ENCODE results near the gene GPD2. TPM values are rescaled to one million over a fixed set of nuclear protein-coding genes. Genes with fewer than 3 reads are reported as not detected.

GPD2 gene
- total and polyA plus RNA-seq, 2 donors from 2014 or later = 6.2 to 32.3 TPM

DNA sequence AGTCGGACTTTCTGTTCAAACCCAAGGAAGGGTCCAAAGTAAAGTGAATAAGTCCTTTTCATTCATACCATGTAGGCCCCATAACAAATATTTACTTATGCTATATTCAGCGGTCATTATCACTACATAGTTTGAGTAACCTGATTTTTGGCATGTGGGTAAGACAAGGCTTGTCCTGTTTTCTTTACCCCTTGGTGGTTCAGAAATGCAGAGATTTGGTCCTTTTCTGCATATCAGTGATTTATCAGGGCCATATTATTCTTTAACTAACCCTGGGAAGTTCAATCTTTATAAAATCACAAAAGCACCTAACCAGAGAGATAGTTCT, 157.4 kb downstream of the GPD2 start:
- FAIRE-seq (no peak), DNase-seq (no peak)
- no peak overlapping the region for H3K27ac ChIP-seq (ENCODE audit: low read depth in 2 of 2, low read length in 2 of 2)
- H3K36me3 ChIP-seq (ENCODE audit: control insufficient read depth in 2 of 3, insufficient read depth in 3 of 3, low read length in 3 of 3) = no peaks in the 10 kb centered on the region
- TF ChIP-seq, protein P1, sequence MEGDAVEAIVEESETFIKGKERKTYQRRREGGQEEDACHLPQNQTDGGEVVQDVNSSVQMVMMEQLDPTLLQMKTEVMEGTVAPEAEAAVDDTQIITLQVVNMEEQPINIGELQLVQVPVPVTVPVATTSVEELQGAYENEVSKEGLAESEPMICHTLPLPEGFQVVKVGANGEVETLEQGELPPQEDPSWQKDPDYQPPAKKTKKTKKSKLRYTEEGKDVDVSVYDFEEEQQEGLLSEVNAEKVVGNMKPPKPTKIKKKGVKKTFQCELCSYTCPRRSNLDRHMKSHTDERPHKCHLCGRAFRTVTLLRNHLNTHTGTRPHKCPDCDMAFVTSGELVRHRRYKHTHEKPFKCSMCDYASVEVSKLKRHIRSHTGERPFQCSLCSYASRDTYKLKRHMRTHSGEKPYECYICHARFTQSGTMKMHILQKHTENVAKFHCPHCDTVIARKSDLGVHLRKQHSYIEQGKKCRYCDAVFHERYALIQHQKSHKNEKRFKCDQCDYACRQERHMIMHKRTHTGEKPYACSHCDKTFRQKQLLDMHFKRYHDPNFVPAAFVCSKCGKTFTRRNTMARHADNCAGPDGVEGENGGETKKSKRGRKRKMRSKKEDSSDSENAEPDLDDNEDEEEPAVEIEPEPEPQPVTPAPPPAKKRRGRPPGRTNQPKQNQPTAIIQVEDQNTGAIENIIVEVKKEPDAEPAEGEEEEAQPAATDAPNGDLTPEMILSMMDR (IDR thresholded peaks at IDR 0.05; ENCODE audit: borderline replicate concordance, extremely low read depth, insufficient read depth) = no peak
- H3K4me3 ChIP-seq (ENCODE audit: low read length in 3 of 3) = no peak overlapping the region
- intact Hi-C loops (cut with DNase I) = no loop called here
- H3K27me3 ChIP-seq (ENCODE audit: control insufficient read depth, insufficient read depth, low read length) = no peaks in the 10 kb centered on the region
- no peaks in the 10 kb centered on the region for H3K9me3 ChIP-seq (ENCODE audit: control insufficient read depth in 2 of 3, insufficient read depth in 1 of 3, low read length in 3 of 3)
- H3K9ac ChIP-seq (ENCODE audit: low read length in 3 of 3) = no peak overlapping the region
- H3K4me1 ChIP-seq (ENCODE audit: control insufficient read depth in 2 of 3, insufficient read depth in 2 of 3, low read depth in 1 of 3, low read length in 3 of 3) = peaks cover 0 to 3% (median 0%) of the 10 kb centered on the region in 3 donors

GRCh38 chr2:156598563-156598962, 162.4 kb downstream of the GPD2 start:
- no peak overlapping the region for H3K27ac ChIP-seq (ENCODE audit: low read depth in 2 of 2, low read length in 2 of 2)
- DNase-seq (no peak), FAIRE-seq (no peak)
- H3K9me3 ChIP-seq (ENCODE audit: control insufficient read depth in 2 of 3, insufficient read depth in 1 of 3, low read length in 3 of 3) = no peaks in the 10 kb centered on the region
- H3K36me3 ChIP-seq (ENCODE audit: control insufficient read depth in 2 of 3, insufficient read depth in 3 of 3, low read length in 3 of 3) = no peaks in the 10 kb centered on the region
- intact Hi-C loops (cut with DNase I) = no loop called here
- no peaks in the 10 kb centered on the region for H3K27me3 ChIP-seq (ENCODE audit: control insufficient read depth, insufficient read depth, low read length)
- TF ChIP-seq, protein P1 (IDR thresholded peaks at IDR 0.05; ENCODE audit: borderline replicate concordance, extremely low read depth, insufficient read depth) = no peak
- H3K4me3 ChIP-seq (ENCODE audit: low read length in 3 of 3) = no peak overlapping the region
- H3K4me1 ChIP-seq (ENCODE audit: control insufficient read depth in 2 of 3, insufficient read depth in 2 of 3, low read depth in 1 of 3, low read length in 3 of 3) = no peaks in the 10 kb centered on the region
- H3K9ac ChIP-seq (ENCODE audit: low read length in 3 of 3) = no peak overlapping the region

- Histone ChIP-seq H3K4me3 (ENCODE audit: low read length in 3 of 3) (no peak overlapping the region), H3K27me3 (ENCODE audit: control insufficient read depth, insufficient read depth, low read length) (no peaks in the 10 kb centered on the region), H3K9me3 (ENCODE audit: control insufficient read depth in 2 of 3, insufficient read depth in 1 of 3, low read length in 3 of 3) (no peaks in the 10 kb centered on the region), H3K4me1 (ENCODE audit: control insufficient read depth in 2 of 3, insufficient read depth in 2 of 3, low read depth in 1 of 3, low read length in 3 of 3) (no peaks in the 10 kb centered on the region), H3K9ac (ENCODE audit: low read length in 3 of 3) (no peak overlapping the region), H3K27ac (ENCODE audit: low read depth in 2 of 2, low read length in 2 of 2) (no peak overlapping the region), H3K36me3 (ENCODE audit: control insufficient read depth in 2 of 3, insufficient read depth in 3 of 3, low read length in 3 of 3) (no peaks in the 10 kb centered on the region)
- intact Hi-C loops (cut with DNase I) = no loop called here
- TF ChIP-seq, protein P1 (IDR thresholded peaks at IDR 0.05; ENCODE audit: borderline replicate concordance, extremely low read depth, insufficient read depth) = no peak
- no peak for FAIRE-seq
- no peak for DNase-seq
Observed at GRCh38 chr2:156600196-156600595, 164.0 kb downstream of the GPD2 start.

- no peak overlapping the region for H3K9ac ChIP-seq (ENCODE audit: low read length in 3 of 3)
- no peak overlapping the region for H3K27ac ChIP-seq (ENCODE audit: low read depth in 2 of 2, low read length in 2 of 2)
- no peak overlapping the region for H3K4me3 ChIP-seq (ENCODE audit: low read length in 3 of 3)
- no peaks in the 10 kb centered on the region for H3K36me3 ChIP-seq (ENCODE audit: control insufficient read depth in 2 of 3, insufficient read depth in 3 of 3, low read length in 3 of 3)
- H3K4me1 ChIP-seq (ENCODE audit: control insufficient read depth in 2 of 3, insufficient read depth in 2 of 3, low read depth in 1 of 3, low read length in 3 of 3) = no peaks in the 10 kb centered on the region
- no peak for FAIRE-seq
- TF ChIP-seq, protein P1 (IDR thresholded peaks at IDR 0.05; ENCODE audit: borderline replicate concordance, extremely low read depth, insufficient read depth) = no peak
- no peaks in the 10 kb centered on the region for H3K27me3 ChIP-seq (ENCODE audit: control insufficient read depth, insufficient read depth, low read length)
- DNase-seq = no peak
- H3K9me3 ChIP-seq (ENCODE audit: control insufficient read depth in 2 of 3, insufficient read depth in 1 of 3, low read length in 3 of 3) = no peaks in the 10 kb centered on the region
- intact Hi-C loops (cut with DNase I) = no loop called here
Observed at GRCh38 chr2:156601855-156602551, 165.8 kb downstream of the GPD2 start.

Data from kidney (tissue), 14 donors.